Measurements from ENCODE around the gene FOXP3. TPM values are rescaled to one million over a fixed set of nuclear protein-coding genes. Genes with fewer than 3 reads are reported as not detected.
A peak's percentile ranks its signal among the peaks of the same experiment; 100 is the strongest.

The FOXP3 gene
- polyA plus RNA-seq, 3 donors: 0.10 TPM; not detected in 2

GRCh38 chrX:49310371-49310770 is 45.9 kb upstream of the FOXP3 start:
- peaks cover 65% of the 10 kb centered on the region for H3K4me1 Mint-ChIP-seq
- H2AFZ ChIP-seq (ENCODE audit: insufficient read depth, low read depth, low read length, poor library complexity, severe bottlenecking): peak overlapping the region; percentile 79
- H3K27ac ChIP-seq (ENCODE audit: low read depth in 1 of 2, low read length in 2 of 2): peak overlapping the region in 1 of 2 donors; percentile 92
- H3K4me2 ChIP-seq (replicated peaks; ENCODE audit: extremely low read depth, low read length, poor library complexity, severe bottlenecking): no peak overlapping the region
- H3K4me3 ChIP-seq (replicated peaks in 1 of 3; ENCODE audit: low read depth in 2 of 3, low read length in 3 of 3): no peak overlapping the region
- H4K20me1 ChIP-seq (ENCODE audit: insufficient read depth, low read length): no peaks in the 10 kb centered on the region
- no peaks in the 10 kb centered on the region for H3K9me3 ChIP-seq (replicated peaks in 1 of 2; ENCODE audit: control insufficient read depth in 1 of 2, insufficient read depth in 1 of 2, low read length in 2 of 2)
- no peaks in the 10 kb centered on the region for H3K27me3 ChIP-seq (ENCODE audit: control insufficient read depth in 2 of 2, insufficient read depth in 2 of 2, low read length in 2 of 2)
- 94% methylated on average over 3 of the region's 18 CpGs for WGBS (ENCODE audit: insufficient coverage)
- peak overlapping the region in 3 of 7 donors; percentile 28 to 96 (median 69) for H3K27ac Mint-ChIP-seq
- intact Hi-C loops (cut with micrococcal nuclease): no loop called here
- H3K4me1 ChIP-seq (ENCODE audit: control insufficient read depth in 1 of 2, insufficient read depth in 2 of 2, low read length in 2 of 2): peaks cover 51 to 71% of the 10 kb centered on the region in 2 donors
- H3K36me3 Mint-ChIP-seq: no peaks in the 10 kb centered on the region
- TF ChIP-seq CTCF (IDR thresholded peaks at IDR 0.05): no peak
- H3K9ac ChIP-seq (ENCODE audit: insufficient read depth, low read length, poor library complexity, severe bottlenecking): no peak overlapping the region
- no peak for DNase-seq
- no peaks in the 10 kb centered on the region for H3K79me2 ChIP-seq (ENCODE audit: insufficient read depth, low read length)
- no peak overlapping the region for H3K4me3 Mint-ChIP-seq
- H3K27me3 Mint-ChIP-seq (ENCODE audit: low read depth in 3 of 3): peaks cover 0 to 4% (median 0%) of the 10 kb centered on the region in 3 donors
- H3K36me3 ChIP-seq (replicated peaks in 1 of 2; ENCODE audit: control insufficient read depth in 1 of 2, insufficient read depth in 2 of 2, low read length in 2 of 2): no peaks in the 10 kb centered on the region
- H3K9me3 Mint-ChIP-seq: peaks cover 0 to 2% (median 0%) of the 10 kb centered on the region in 7 donors

GRCh38 chrX:49309401-49309981 is 45.0 kb upstream of the FOXP3 start:
- H3K9me3 ChIP-seq (replicated peaks in 1 of 2; ENCODE audit: control insufficient read depth in 1 of 2, insufficient read depth in 1 of 2, low read length in 2 of 2): no peaks in the 10 kb centered on the region
- peak overlapping the region; percentile 14 to 69 (median 37) for H3K4me3 ChIP-seq (replicated peaks in 1 of 3; ENCODE audit: low read depth in 2 of 3, low read length in 3 of 3)
- DNase-seq: no peak
- peaks cover 57% of the 10 kb centered on the region for H3K4me1 Mint-ChIP-seq
- WGBS (ENCODE audit: insufficient coverage): 0% methylated on average over 1 of the region's 8 CpGs
- no peaks in the 10 kb centered on the region for H3K36me3 ChIP-seq (replicated peaks in 1 of 2; ENCODE audit: control insufficient read depth in 1 of 2, insufficient read depth in 2 of 2, low read length in 2 of 2)
- no peaks in the 10 kb centered on the region for H3K79me2 ChIP-seq (ENCODE audit: insufficient read depth, low read length)
- H4K20me1 ChIP-seq (ENCODE audit: insufficient read depth, low read length): no peaks in the 10 kb centered on the region
- peak overlapping the region; percentile 91 to 98 (median 94) for H3K27ac Mint-ChIP-seq
- TF ChIP-seq CTCF (IDR thresholded peaks at IDR 0.05): no peak
- peaks cover 0 to 2% (median 0%) of the 10 kb centered on the region in 7 donors for H3K9me3 Mint-ChIP-seq
- H3K36me3 Mint-ChIP-seq: no peaks in the 10 kb centered on the region
- peaks cover 0 to 4% (median 0%) of the 10 kb centered on the region in 3 donors for H3K27me3 Mint-ChIP-seq (ENCODE audit: low read depth in 3 of 3)
- peaks cover 51 to 62% of the 10 kb centered on the region in 2 donors for H3K4me1 ChIP-seq (ENCODE audit: control insufficient read depth in 1 of 2, insufficient read depth in 2 of 2, low read length in 2 of 2)
- peak overlapping the region; percentile 65 for H3K4me2 ChIP-seq (replicated peaks; ENCODE audit: extremely low read depth, low read length, poor library complexity, severe bottlenecking)
- peak overlapping the region; percentile 54 for H3K9ac ChIP-seq (ENCODE audit: insufficient read depth, low read length, poor library complexity, severe bottlenecking)
- H3K4me3 Mint-ChIP-seq: peak overlapping the region; percentile 78 to 91
- H2AFZ ChIP-seq (ENCODE audit: insufficient read depth, low read depth, low read length, poor library complexity, severe bottlenecking): peak overlapping the region; percentile 79
- peak overlapping the region; percentile 83 to 92 for H3K27ac ChIP-seq (ENCODE audit: low read depth in 1 of 2, low read length in 2 of 2)
- intact Hi-C loops (cut with micrococcal nuclease): no loop called here
- no peaks in the 10 kb centered on the region for H3K27me3 ChIP-seq (ENCODE audit: control insufficient read depth in 2 of 2, insufficient read depth in 2 of 2, low read length in 2 of 2)

Data from CD14-positive monocyte (primary cell).